Dermis microvascular lymphatic vessel endothelial cell (primary cell): ENCODE measurements around the gene GAD1. TPM values are rescaled to one million over a fixed set of nuclear protein-coding genes. Genes with fewer than 3 reads are reported as not detected.

Source experiments
- DNase-seq, 2 donors: peaks; one replicate each; pipeline versions ENCODE4 v3.0.0 to v3.0.0-alpha.2; 2010; ENCODE audit warnings: low read depth in 2 of 2
- total RNA-seq: library from RNA; depleted of rRNA; stranded (reverse); fragments of >200 nt; gene quantifications from 2 replicates; pipeline ENCODE4 v1.2.1, GENCODE V29; 2014

Gene GAD1
- total RNA-seq, 1 donor from 2014 or later: 0.26 TPM

GRCh38 chr2:170891893-170892292, 75.2 kb downstream of the GAD1 start:
- no peak for DNase-seq

GRCh38 chr2:170892391-170892951, 75.8 kb downstream of the GAD1 start:
- DNase-seq: no peak

DNA sequence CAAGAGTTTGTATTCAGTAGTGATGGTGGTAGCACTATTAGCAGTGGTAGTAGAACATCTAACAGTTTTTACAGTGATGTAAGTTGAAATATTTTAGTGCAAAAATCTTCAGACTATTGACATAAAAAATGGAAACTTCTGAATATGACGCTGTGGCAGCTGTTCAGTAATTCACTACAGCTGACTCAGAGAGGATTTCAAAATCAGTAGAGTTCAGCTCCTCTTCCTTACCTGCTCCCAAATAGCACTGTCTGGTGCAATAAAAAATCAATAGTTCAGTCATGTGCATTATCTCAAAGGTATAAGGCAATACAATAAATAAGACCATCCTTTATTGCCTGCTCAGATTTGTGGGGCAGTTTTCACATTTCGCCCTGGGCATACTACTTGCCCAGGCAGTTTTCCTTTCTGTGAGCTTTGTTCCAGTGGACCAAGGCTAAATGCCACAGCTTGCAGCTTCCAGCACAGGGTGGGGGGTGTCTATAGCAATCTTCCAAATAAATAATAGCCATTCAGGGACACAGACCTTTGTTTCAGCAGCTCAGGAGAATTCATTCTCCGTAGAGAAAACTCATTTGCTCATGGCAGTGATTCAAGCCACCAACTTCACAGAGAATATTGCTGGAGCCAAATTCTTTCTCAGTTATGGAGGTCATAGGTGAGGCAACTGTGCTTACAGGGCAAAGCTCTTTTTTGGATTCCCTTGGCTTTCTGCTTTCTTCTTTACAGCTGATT, 78.5 kb downstream of the GAD1 start:
- no peak for DNase-seq

DNA sequence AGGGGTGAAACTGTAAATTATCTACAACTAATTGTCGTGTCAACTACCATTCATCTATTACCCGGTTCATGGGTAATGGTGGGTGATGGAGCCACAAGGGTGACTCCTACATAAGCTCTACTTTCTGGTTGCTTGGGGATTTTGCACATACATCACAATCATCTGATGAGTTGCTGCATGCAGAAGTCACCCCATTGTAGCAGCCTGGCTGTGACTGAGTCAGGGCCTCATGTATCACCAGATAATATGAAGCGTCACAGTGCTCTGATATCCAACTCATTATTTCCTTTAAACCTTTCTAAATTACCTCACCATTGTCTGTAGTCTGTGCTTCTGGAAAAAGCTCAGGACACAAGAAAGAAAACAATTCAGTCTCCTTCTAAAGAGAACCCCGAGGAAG, 79.9 kb downstream of the GAD1 start:
- no peak for DNase-seq

DNA sequence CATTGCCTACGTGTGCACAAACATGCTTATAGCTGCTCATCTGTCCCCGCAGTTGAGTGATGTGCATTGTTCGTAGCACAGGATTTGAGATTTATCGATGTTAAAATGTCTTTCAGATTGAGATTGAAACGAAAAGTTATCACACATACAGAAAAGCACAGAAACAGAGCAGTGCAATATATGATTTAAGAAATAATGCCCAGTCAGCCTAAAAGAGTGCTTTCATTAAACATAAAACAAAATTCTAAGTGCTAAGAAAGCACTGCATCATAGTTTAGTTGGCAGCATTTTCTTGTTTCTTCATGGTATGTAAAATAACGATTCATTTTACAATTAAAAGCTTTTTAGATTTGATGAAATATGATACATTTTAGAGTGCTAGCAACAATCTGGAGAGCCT, 80.4 kb downstream of the GAD1 start:
- DNase-seq: no peak

DNA sequence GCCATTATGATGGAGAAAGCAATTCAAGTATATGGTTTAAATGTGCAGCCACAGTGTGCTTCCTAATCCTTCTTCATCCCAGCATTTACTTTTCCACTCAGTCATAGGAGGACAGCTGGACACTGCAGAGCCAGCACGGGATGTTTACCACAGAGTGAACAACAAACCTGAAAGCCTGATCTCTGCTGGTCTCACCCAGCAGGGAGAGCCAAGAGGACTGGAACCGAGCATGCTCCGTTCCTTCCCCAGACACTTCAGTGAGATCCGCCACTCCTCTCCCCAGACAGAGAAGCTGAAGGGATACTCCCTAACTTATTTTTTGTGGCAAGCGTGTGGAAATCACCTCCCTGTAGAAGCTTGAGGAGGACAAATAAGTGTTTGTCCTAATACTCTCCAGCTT, 89.2 kb downstream of the GAD1 start:
- DNase-seq: no peak

Other genes starting within 250 kb of the GAD1 start
- not detected in 2 replicates for gene SP5, start 101.5 kb upstream of the GAD1 start, total RNA-seq
- not detected in 2 replicates for gene ERICH2, start 46.5 kb upstream of the GAD1 start, total RNA-seq
- 22.3 and 28.3 TPM in 2 replicates for gene GORASP2, start 112.4 kb downstream of the GAD1 start, total RNA-seq